MV-4-11 (cell line): ENCODE results near the gene PLP2.
A peak's percentile ranks its signal among the peaks of the same experiment; 100 is the strongest.
"Not testable (repeated sequence)": the region's sequence is repeated elsewhere in the genome, so short reads cannot be mapped to it uniquely, and the experiment has no call there.

Experiments
- DNase-seq: peaks from one replicate; lab custom pipeline; 2025; lab: John Stamatoyannopoulos, UW

PLP2 gene

GRCh38 chrX:49171752-49172279, at the start of gene PLP2:
TSS of gene PLP2 (plus strand) at chrX:49171898. CDS start at chrX:49172001, 103 bp downstream.
- DNase-seq = peak; percentile 49

GRCh38 chrX:49122499-49122898, 49.2 kb upstream of the PLP2 start:
- no peak for DNase-seq

- peak; percentile 76 for DNase-seq
Measured at GRCh38 chrX:49127742-49128258, 43.9 kb upstream of the PLP2 start.

- DNase-seq = peak; percentile 58
Measured at GRCh38 chrX:49129427-49129826, 42.3 kb upstream of the PLP2 start.

- DNase-seq = not testable (repeated sequence)
Measured at GRCh38 chrX:49132275-49132674, 39.4 kb upstream of the PLP2 start.

- DNase-seq = no peak
Measured at GRCh38 chrX:49133759-49134158, 37.9 kb upstream of the PLP2 start.

GRCh38 chrX:49137492-49137891, 34.2 kb upstream of the PLP2 start:
- DNase-seq = no peak

- DNase-seq = peak; percentile 53
Measured at GRCh38 chrX:49139713-49140112, 32.0 kb upstream of the PLP2 start.

- DNase-seq = not testable (repeated sequence)
Measured at GRCh38 chrX:49142264-49142663, 29.4 kb upstream of the PLP2 start.

- not testable (repeated sequence) for DNase-seq
Measured at GRCh38 chrX:49143154-49143553, 28.5 kb upstream of the PLP2 start.

GRCh38 chrX:49147282-49147681, 24.4 kb upstream of the PLP2 start:
- no peak for DNase-seq

GRCh38 chrX:49147936-49148335, 23.8 kb upstream of the PLP2 start:
- DNase-seq = no peak

GRCh38 chrX:49148390-49149100, 23.2 kb upstream of the PLP2 start:
- peak; percentile 57 for DNase-seq

- DNase-seq = not testable (repeated sequence)
Measured at GRCh38 chrX:49149291-49149690, 22.4 kb upstream of the PLP2 start.

GRCh38 chrX:49153467-49153866, 18.2 kb upstream of the PLP2 start:
- no peak for DNase-seq

GRCh38 chrX:49155243-49155899, 16.3 kb upstream of the PLP2 start:
- peak; percentile 72 for DNase-seq

GRCh38 chrX:49155900-49156837, 15.5 kb upstream of the PLP2 start:
- DNase-seq = peak; percentile 81

GRCh38 chrX:49157194-49157593, 14.5 kb upstream of the PLP2 start:
- no peak for DNase-seq

- DNase-seq = no peak
Measured at GRCh38 chrX:49160908-49161307, 10.8 kb upstream of the PLP2 start.

- DNase-seq = no peak
Measured at GRCh38 chrX:49161632-49162031, 10.1 kb upstream of the PLP2 start.

- no peak for DNase-seq
Measured at GRCh38 chrX:49162620-49163019, 9.1 kb upstream of the PLP2 start, which contains the start of gene MAGIX. TSS of gene MAGIX (plus strand) at chrX:49162758. CDS start at chrX:49162890, 132 bp downstream.
